PC-9 (cell line): Measurements from ENCODE around the gene PSMA7.

Experiments
- CTCF ChIP-seq: fragments of 200-600 bp; sonication (generic); conservative IDR thresholded peaks from 2 replicates; pipeline ENCODE4 v1.6.1; 2017; ENCODE audit warnings: mixed run types, antibody characterized with exemption, mild to moderate bottlenecking, moderate library complexity
- EZH2 ChIP-seq: fragments of 200-600 bp; sonication (generic); IDR thresholded peaks from 2 replicates; pipeline ENCODE4 v1.8.0; 2017; ENCODE audit warnings: antibody characterized with exemption, low read depth

DNA sequence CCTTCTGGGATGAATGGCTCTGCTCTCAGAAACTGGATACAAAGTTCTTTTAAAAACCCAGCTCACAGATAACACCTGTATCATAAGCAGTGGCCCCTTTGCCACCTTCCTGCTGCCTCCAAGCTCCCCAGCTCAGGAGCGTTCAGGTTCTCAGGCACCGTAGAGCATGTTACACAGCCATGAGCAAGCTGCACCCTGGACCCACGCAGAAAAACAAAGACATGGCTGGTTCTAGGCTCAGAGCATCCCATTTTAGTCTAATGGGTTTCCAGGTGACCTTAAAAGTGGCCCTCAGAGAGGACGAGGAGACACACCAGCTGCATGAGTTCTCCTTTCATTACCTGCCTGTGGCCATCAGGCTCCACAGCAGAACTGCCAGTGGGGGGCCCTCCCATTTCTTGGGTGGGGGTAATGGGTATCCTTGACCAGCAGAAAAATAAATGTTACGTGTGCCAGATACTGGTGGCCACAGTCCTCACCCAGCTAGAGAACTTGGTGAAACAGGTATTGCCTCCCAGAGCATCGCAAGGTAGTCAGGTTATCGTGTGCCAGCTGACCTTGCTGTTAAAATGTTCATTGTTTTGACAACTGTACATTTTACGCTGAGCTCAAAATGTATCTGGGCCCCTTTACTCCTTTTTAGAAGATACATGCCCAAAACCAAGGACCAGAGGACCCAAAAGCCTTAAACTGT is 7.5 kb downstream of the PSMA7 start:
- TF ChIP-seq CTCF (no peak), EZH2 (no peak)
